A375 (cell line): ENCODE data around the gene BCLAF1. TPM values are rescaled to one million over a fixed set of nuclear protein-coding genes. Genes with fewer than 3 reads are reported as not detected.

Source experiments
- small RNA-seq: library from RNA; depleted of rRNA; stranded (forward); fragments of <200 nt; gene quantifications from one replicate; pipeline ENCODE3, GENCODE V24; 2014
- total RNA-seq: library from RNA; depleted of rRNA; stranded (reverse); fragments of >200 nt; shearing (Covaris generic); gene quantifications from 2 replicates; pipeline ENCODE4 v1.2.3, GENCODE V29; 2014; rRNA removed

The BCLAF1 gene, protein sequence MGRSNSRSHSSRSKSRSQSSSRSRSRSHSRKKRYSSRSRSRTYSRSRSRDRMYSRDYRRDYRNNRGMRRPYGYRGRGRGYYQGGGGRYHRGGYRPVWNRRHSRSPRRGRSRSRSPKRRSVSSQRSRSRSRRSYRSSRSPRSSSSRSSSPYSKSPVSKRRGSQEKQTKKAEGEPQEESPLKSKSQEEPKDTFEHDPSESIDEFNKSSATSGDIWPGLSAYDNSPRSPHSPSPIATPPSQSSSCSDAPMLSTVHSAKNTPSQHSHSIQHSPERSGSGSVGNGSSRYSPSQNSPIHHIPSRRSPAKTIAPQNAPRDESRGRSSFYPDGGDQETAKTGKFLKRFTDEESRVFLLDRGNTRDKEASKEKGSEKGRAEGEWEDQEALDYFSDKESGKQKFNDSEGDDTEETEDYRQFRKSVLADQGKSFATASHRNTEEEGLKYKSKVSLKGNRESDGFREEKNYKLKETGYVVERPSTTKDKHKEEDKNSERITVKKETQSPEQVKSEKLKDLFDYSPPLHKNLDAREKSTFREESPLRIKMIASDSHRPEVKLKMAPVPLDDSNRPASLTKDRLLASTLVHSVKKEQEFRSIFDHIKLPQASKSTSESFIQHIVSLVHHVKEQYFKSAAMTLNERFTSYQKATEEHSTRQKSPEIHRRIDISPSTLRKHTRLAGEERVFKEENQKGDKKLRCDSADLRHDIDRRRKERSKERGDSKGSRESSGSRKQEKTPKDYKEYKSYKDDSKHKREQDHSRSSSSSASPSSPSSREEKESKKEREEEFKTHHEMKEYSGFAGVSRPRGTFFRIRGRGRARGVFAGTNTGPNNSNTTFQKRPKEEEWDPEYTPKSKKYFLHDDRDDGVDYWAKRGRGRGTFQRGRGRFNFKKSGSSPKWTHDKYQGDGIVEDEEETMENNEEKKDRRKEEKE
- total RNA-seq = 181 and 257 TPM in 2 replicates

DNA sequence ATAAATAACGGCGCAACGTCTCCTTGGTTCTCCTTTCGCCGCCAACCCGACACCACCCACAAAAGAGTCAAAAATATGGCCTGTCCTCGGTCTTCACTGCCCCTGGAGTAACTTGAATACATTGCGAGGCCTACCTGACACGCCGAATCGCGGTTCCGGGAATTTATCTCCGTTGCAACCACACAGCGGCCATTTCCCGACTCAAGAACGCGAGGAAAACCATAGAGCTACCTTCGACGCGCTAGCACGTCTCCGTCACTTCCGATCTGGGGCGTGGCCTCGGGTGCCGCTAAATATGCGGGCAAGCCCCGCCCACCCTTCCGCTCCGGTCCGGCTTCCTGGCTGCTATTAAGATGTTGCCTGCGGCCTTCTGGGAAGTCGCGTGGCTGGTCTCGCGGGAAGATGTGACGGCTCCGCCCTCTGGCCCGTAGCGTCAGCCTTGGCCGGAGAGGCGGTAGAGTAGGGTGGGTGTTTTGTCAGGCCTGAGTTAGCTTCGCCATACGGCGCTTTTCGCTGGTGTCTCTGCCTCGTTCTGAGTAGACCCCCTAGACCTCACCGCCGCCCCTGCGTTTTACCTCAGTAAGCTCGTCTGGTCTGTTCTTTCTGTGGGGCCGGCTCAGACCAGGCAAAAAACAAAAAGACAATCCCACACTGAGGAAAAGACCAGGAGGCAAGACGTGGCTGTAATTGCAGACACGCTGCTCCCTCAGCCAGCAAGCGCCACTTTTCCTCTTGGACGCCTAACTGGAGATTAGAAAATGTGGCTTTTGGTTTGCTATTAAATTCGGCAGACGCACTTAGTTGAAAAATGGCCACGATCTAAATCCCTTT lies at the start of gene BCLAF1:
Gene BCLAF1, minus strand, starts transcription at position 268 of the 831 bp plus-strand sequence. CDS start 9,980 bp downstream, outside the sequence.

DNA sequence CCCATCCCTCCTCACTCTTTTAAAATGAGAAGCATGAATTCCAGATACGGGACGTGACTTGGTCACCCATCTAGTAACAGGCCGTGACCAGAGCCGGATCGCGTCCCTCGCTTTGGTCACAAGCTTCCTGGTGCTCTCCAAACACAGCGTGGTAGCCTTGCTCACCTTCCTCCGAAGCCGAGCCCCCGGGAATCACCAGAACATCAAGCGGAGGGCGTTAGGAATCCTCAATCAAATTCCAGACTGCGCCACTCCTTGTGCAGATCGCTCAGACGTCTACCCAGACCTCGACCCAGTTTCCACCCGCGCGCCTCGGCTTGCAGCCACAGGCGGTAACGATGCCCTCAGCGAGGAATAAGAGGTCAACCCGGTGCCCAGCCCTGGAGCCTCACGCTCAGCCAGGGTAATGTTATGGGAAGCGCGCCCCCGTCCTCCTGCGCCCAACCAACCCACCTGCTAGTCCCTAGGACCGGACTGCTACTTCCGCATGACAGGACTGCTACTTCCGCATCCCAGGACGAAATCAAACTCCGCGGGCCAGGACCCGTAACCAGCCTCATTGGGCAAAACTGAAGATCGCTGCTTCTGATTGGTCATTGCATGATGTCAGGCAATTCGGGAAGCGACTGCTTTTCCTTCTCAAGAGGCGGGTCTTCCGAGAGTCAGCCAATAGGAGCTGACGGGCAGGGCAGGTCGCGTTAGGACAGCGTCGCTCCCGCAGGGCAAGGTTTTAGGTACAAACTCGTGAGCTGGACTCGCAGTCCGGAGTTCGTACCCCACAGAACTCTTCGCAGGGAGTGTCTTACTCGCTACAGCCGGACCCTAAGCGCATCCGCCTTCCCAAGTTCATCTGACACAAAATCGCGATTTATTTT lies 39.6 kb downstream of the BCLAF1 start, which contains the start of gene MTFR2:
Gene MTFR2, minus strand, starts transcription at position 501 of the 875 bp plus-strand sequence. CDS start 1,212 bp downstream, outside the sequence.

Small RNA genes within 50 kb of the gene (small RNA-seq; reads per million reads assigned to genes)
- gene AL023284.1 = not detected

Other genes with a start within 250 kb of the BCLAF1 start
- 2.5 and 5.1 TPM in 2 replicates for gene MTFR2, start 39.5 kb downstream of the BCLAF1 start, total RNA-seq